Medulla oblongata (tissue), 1 donor: Measurements from ENCODE around the gene POU2F2.
A peak's percentile ranks its signal among the peaks of the same experiment; 100 is the strongest.

Source experiments
- DNase-seq: peaks from one replicate; pipeline ENCODE4 v3.0.0-alpha.2; 2015; ENCODE audit errors: extremely low spot score

Gene POU2F2

DNA sequence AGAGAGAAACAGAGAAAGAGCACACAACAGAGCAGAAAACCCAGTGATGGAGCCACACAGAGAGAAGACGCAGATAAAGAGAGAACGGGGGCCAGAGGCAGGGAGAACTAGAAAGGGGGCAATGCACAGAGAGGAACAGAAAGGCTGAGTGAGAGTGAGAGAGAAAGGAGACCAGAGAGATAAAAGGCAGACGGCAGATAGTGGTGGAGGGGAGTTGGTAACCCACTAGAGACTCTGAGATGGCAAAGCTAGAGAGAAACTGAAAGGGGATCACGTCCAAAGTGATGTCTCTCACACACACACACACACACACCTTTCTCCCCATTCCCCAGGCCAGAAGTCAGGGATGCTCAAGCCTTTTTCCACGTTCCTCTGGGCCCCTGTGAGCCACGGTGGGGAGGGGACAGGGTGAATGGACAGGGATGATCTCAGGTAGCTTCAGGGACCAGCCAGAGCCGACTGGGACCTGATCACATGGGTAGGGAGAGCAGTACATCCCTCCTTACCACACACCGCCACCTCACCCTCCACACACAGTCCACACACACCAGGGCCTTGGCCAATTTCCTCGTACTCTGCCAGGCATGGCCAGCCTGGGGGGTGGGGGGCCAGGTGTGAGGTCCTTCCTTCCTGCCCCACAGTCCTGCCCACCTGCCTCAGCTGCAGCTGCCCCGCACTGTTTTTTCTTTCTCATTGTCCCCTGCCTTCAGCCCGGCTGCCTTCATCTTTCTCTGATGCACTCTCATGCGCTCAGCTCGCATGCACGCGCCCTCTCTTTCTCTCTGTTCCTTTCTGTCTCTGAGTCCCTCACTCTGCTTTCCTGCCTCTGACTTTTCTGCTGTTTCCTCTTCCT, 22.5 kb upstream of the POU2F2 start:
- DNase-seq: no peak

DNA sequence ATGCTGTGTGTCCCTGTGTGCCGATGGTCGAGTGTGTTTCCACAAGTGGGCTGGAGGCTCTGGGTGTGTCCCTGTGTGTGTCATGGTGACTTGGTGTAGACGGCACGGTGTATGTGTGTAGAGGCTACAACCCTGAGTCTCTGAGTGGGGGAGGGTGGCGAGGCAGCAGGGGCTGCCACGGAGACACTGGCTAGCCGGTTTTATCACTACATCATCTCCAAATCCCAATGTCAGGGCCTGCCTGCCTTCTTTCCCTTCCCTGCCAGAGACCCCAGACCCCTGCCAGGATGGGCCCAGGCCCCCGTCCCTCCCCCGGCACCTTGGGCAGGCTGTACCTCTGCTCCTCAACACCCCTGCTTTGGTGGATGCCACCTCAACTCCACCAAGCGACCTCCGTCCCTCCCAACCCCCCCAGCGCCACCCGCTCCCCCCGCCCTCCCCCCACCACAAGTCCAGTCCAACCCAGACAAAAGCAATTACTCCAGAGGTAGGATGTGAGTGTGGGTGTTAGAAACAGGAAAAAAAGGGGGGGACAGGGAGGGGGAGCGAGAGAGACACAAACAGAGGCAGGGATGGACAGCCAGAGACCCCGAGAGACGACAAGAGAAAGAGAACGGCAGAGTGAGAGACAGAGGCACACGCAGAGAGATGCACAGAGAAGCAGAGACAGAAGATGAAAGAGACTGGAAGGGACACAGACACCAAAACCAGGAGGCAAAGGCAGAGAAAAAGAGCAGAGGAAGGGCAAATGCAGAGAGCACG, 21.6 kb upstream of the POU2F2 start:
- no peak for DNase-seq

DNA sequence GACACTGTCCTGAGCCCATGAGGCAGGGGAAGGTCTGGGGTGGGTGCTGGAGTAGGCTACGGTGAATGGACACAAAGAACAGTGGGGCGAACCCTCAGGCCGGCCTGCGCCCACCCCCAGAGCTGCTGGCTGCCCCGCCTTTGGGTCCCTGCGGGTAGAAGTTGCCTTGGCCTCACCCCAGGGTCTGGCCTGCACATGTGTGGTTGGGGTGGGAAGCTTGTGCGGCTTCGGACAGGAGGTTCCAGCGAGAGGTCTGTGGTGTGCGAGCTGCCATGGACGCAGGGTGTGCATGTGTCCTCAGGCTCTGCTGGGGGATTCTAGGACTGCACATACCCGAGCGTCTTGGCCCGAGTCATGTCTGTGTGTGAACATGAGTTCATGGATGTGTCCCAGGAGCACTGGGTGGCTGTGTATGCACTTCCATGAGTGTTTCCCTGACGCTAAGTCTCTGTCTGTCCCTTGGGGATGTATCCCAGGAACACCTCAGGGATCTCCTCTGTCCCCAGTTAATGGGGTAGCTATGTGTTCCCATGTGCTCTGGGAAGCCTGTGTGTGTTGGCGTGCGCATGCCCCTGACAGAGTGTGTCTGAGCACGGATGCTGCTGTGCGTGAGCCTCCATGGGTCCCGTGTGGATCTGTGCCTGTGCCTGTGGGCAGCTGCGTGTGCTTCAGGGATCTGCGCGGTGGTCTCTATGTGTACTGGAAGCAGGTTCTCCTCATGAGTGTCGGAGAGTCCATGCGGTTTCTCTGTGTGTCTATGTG, 20.8 kb upstream of the POU2F2 start:
- no peak for DNase-seq

DNA sequence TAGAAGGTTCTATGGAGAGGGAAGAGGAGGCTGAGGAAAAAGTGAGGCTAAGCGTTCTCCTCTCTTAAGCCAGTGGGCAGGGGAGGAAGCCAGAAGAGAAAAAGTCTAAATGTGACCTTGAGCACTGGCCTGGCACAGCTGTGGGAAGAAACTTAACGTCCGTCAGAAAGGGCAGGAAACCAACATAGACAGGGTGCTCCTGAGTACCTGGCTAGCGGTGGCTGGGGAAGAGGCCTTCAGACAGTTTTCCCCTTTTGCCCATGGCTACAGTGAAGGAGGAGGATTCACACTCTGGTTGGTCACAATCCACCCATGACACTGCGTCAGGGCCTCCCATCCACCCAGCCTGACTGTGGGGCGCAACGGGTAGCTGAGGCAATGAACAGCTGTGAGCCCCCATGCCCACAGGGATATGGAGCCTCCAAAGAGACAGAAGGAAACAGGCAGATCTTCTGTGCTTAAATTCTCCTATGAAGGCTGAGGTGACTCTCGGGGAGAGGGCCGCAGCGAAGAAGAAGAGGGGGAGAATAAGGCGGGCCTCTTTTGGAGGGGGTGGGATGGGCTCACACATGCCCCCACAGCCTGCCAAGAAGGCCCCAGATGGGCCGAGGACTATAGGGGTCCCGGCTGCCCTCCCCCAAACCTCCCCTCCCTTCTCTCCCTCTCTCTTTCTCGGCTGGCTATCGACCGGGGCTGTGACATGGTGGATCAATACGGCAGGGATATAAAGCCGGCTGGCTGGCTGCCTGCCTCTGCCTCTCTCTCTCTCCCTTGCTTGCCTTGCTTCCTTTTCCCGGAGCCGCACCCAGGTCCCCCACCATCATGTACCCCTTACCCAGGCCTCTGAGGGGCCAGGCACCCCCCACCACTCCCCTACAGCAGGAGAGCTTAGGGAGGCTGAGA, 19.8 kb upstream of the POU2F2 start:
- no peak for DNase-seq

DNA sequence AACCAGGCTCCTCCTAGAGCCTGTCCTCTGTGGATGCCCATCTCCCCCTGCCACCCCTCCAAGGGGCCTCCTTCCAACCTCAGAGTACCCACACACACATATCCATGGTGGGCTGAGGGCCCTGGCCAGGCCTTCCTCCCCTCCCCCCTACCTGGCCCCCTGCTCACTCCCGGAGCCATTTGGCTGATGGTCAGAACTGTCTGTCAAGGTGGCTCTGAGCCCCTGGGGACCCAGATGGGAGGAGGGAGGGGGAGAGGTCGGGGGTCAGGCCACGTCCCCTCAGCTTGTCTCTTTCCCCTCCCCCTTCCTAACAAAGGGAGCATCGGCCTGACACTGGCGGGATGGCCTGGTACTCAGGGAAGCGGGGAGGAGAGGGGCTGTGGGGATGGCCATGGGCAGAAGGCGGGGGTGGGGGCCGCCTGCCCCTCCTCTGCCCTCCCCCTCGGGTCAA, 18.7 kb upstream of the POU2F2 start:
- no peak for DNase-seq

DNA sequence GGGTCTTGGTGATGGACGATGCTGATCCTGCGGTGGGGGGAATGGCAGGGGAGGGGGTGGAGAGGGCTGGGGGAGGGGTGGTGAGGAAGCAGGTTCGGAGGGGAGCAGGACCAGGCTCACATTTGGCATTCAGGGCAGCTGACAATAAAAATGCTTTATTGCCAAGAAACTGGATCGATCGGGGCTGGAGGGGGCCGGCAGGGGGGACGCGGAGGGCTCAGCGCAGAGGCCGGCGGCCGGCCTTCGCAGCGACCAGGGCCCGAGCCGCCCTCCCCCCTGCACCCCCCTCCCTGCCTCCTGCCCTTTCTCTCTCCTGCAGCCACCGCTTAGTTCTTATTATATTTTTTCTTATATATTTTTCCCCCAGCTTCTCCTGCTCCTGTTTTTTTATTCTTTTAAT, 18.1 kb upstream of the POU2F2 start:
- no peak for DNase-seq

DNA sequence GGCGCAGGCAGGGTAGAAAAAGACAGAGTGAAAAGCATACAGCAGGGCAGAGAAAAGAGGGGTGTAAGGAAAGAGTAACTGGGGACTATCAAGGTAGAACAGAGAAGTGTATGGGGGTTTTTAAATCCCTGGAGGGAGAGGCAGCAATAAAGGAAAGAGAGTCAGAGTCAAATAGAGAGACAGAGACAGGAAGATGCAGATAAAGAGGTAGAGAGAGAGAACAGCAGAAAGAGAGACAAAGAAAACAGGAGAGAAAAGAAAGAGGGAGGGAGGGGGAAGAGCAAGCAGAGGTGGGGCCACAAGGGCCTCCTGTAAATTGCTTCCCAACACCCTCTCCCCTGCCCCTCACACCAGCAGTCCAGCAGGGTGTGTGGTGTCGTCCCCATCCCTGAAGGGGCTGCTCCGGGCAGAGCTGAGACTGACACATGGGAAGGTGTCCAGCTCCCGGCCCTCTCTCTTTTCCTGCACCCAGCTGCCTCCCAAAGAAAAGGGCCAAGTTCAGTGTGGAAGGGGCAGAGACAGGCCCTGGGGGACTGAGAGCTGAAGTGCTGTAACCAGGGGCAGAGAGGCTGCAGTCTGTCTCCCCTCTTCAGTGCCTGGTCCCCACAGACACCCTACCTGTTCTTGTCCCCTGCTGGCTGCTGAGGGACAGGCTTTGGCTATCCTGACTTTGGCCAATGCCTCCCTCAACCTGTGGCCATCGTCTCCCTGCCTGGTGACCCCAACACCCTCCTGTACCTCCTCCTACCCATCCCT, 17.4 kb upstream of the POU2F2 start:
- DNase-seq: no peak

DNA sequence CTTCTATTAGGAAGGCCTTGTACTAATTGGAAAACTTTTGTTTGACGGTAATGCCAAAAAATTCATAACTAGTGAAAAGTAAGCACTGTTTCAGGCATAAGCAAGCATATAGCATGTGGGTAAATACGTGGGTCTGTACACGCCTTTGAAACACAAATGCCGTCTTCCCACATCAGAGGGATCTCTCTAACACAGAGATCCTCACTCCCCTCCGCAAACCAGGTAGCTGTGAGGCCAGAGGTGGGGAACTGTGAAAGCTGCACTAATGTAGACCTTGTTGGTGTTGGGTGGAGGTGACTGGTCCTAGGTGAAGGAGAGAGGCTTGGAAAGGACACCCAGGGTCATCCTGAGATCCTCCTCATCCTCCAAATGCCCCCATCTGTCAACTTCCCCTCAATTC, 16.0 kb upstream of the POU2F2 start:
- DNase-seq: no peak

DNA sequence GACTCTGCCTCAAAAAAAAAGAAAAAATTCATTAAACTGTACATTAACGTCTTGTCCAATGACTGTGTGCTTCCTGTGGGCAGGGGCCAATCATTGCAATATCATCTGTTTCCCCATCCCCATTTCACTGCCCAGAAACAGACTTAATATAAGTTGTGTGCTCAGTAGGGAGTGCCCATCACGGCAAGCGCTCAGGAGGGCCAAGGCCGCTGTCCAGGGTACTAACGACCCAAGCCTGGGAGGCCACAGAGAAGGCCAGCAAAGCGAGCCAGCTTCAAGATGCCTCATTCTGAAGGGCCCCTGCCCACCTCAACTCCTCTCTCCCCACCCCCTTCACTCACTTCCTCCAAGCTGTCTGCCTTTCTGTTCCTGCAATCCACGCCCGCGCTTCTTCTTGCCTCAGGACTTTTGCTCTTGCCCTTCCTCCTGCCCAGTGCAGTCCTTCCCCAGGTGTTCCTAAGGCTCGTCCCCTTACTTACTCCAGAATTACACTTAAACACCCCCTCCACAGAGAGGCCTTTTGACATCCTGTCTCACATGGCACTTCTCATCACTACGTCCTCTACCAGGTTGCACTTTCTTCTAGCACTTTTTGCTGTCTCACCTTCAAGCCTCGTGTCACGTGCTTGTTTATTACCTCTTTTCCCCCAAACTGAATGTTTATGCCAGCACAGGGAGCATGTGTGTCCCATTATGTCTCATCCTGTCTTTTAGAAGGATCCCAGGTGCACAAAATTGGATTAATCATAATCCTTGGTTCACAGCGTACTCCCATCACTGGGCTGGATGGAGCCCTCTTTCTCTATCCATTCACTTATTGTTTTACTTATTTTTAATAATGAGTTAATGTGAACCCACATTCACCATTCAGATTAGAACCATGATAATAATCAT, 11.3 kb upstream of the POU2F2 start:
- no peak for DNase-seq

DNA sequence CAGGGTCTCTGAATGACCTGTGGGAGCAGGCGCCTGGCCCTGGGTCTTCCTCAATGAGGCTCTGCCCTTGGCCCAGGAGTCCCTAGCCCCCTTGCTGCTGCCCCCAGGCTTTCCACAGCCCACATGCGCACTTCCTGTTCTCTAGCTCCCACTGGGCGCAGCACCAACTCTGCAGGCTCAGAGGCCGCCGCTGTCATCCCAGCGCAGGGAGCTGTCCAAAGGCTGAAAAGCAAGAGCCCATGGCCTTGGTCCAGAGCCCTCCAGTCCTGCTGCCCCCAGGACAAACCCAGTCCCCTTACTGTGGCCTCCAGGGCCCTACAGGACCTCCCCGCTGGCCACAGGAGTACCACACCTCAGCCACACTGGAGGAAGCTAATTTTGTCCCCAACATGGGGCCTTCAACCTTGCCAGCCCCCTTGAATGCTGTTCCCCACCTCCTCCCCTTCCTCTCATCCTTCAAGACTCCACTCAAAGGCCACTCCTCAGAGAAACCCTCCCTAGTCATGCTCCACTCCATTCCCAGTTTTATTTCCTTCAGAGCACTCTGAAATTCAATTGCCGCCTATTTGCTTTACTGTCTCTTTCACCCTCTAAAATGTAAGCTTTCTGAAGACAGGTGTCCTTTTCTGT, 8.0 kb upstream of the POU2F2 start:
- peak; percentile 52 for DNase-seq

DNA sequence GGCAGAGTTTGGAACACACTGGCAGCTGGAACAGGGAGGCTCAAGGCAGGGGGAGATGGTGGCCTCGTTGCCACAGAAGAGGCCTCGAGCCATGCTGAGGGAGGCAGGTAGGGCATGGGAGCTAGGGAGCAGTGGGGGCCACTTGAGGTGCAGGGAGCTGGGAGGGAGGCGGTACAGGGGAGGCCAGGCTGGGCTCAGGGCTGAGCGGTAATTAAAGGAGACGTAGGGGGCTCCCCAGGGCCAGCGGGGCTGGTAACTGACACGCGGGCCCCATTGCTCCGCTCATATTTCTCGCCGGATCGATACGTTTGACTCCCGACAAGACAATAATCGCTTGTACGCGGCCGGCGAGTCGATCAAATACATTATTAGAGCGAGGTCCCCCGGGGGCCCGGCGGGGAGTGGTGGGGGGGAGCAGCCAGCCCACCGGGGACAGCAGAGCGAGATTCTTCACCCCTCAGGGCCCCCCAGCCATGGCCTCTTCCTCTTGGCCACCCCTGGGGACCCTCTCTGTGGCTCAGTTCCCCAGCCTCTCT, 2.4 kb upstream of the POU2F2 start:
- no peak for DNase-seq

DNA sequence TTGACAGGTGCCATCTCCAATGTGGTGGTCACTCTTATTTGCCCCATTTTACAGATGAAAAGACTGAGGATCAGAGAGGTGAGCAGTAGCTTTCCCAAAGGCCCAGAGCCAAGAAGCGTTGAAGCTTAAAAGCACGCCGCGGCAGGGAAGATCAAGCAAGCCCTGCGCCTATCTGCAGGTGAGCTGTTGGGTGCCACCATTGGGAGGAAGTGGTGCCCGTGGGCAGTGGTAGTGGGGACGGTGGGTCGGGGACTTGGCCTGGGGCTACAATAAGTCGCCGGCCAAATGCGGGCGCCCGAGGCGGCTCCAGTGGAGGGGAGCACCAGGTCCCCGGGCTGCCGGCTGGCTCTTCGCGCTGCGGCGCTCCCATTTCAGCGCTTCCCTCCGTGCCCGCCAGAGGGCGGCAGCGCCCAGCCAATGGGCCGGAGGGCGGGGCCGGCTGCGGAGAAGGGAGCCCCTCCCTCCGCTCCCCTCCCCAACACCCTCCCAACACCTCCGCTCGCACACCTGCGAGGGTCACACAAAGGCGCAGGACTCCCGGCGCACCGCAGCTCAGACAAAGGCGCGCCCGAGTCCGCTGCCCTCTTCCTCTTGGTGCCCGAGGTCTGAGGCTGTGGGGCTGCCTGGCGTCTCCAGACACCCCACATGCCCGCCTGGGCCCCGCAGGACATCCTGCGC, 744 bp upstream of the POU2F2 start:
- DNase-seq: peak; percentile 70

DNA sequence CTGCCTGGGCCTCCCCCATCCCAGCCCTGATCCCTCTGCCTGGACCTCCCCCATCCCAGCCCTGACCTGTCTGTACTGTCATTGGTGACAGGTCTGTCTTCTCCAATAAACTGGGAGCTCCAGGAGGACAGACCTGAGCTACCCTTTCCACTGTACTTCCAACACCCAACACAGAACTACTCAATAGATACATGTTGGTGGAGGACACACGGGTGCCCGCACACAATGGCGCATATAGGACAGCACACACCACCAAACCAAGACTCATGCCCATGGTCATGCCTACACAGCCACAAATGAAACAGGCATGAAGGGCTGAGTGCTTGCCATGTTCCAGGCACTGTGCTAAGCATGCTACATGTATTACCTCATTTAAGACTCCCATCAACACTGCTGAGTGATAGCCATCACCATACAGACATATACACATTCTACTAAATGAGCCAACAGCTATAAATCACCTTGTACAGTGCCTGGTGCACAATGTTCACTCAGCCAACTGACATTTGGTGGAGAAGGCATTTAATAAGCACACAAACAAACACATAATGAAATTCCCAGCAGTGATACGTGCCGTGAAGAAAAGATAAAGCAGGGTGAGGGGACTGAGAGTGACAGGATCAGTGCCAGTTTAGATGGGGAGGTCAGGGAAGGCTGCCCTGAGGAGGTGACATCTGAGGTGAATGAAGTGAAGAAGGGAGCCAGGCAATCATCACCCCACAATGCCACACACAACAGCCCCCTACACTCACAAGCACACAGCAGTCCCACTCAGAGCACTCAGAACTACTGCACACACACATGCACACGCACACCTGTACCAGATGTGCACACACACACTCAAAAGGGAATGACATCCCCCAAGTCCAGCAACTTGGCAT, 857 bp downstream of the POU2F2 start:
- no peak for DNase-seq

DNA sequence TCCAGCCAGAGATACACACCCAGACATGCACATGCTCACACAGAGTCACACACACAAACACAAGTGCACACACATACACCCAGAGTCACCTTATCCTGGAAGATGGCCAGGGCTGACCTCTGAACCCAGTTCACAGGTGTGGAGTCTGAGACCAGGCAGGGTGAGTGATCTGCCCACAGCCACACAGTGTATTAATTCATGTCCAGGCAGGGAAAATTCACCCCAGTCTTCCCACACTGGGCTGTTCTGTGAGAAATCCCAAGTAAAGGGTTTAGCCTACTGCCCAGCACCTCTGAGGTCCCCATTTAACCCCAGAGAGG, 2.0 kb downstream of the POU2F2 start:
- DNase-seq: peak; percentile 3

DNA sequence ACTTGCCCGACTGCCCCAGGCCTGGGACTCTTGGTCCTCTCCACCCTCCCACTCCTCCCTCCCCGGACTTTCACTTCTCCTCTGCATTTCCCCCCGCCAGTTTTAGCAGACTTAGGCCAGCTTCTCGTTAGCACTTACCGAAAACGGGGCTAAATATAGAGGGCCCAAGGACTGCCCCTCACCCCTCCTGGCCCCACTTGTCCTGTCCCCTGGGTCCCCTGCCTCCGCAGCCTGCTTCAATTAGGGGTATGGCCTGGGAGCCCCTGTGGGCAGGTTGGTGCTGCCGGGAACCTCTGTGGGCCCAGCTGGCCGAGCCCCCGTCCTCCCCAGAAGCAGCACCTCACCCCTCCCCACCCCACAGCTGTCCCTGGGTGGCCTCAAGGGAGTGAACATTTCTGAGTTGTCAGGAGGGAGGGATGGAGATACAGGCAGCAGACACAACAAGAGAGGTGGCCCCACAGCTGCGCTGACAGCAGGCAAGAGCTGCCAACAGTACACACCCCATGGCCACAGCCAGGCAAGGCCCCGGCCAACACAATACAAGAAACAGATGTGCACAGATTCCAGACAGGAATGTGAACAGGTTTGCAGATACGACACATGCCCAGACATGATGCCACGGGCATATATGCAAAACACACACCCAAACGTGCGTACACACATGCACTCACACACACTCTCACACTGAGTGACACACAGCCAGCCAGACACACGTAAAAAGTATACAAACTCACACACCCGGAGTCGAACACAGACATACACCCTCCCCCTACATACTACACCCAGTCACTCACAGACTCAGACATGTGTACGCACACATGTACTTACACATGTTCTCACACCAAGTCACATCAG, 2.6 kb downstream of the POU2F2 start:
- DNase-seq: peak; percentile 80

DNA sequence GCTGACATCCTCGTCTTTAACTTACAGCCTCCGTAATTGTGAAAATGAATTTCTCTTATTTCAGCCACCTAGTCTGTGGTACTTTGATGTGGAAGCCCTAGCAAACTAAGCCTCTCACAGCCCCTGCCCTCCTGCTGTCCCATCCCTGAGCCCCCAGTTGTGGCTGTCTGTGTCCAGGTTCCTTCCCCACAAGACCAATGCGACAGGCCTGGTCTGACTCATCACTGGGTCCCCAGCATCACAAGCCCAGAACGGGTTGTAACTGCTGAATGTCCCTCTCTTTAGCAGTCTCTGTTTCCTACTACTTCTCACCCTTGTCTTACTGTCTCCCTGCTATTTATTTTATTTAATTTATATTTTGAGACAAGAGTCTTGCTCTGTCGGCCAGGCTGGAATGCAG, 5.7 kb downstream of the POU2F2 start:
- DNase-seq: no peak
